IMR-90 (cell line): ENCODE data around the gene ING2. TPM values are rescaled to one million over a fixed set of nuclear protein-coding genes. Genes with fewer than 3 reads are reported as not detected.

Source experiments
- ATAC-seq: fragments of 200-7000 bp; cut with Tn5 transposase; 2 replicates; pipeline ENCODE4 v1.9.1; 2020; ENCODE audit warnings: low read depth, mild to moderate bottlenecking, moderate library complexity
- BruUV-seq: library from RNA; stranded (reverse); fragments of 400-500 nt; replicated peaks from 2 replicates; lab custom pipeline; 2021; lab: Mats Ljungman, UMichigan
- CTCF ChIA-PET: fragments of 300-600 bp; formaldehyde crosslinking; extraction: SDS; loops from one replicate; lab custom pipeline; 2021; ENCODE audit warnings: antibody characterized with exemption; lab: Yijun Ruan, JAX
- POLR2A ChIA-PET: fragments of 300-600 bp; sonication (Branson Sonifier 250); formaldehyde crosslinking; loops from one replicate; lab custom pipeline; 2022; ENCODE audit warnings: antibody characterized with exemption; ENCODE audit not compliant: unreplicated experiment; lab: Charles Lee
- DNase-seq: peaks from one replicate; pipeline ENCODE4 v3.0.0; 2013
- H2AFZ ChIP-seq: replicated peaks from 2 replicates; pipeline ENCODE3; 2013; ENCODE audit warnings: low read length, mild to moderate bottlenecking; ENCODE audit not compliant: poor library complexity
- H2AK5ac ChIP-seq: 2 replicates; pipeline ENCODE4 v1.6.1; 2013; ENCODE audit warnings: low read depth, low read length, inconsistent platforms
- H2AK9ac ChIP-seq: replicated peaks from 2 replicates; pipeline ENCODE3; 2013; ENCODE audit warnings: mild to moderate bottlenecking, low read depth, low read length, moderate library complexity; ENCODE audit not compliant: poor library complexity
- H2BK120ac ChIP-seq: 2 replicates; pipeline ENCODE4 v1.6.1; 2013; ENCODE audit warnings: low read depth, low read length, inconsistent platforms
- H2BK15ac ChIP-seq: 3 replicates; pipeline ENCODE4 v1.6.1; 2013; ENCODE audit warnings: low read depth, low read length, inconsistent platforms
- H2BK20ac ChIP-seq: 2 replicates; pipeline ENCODE4 v1.6.1; 2013; ENCODE audit warnings: low read depth, mild to moderate bottlenecking, inconsistent platforms, low read length, moderate library complexity
- H2BK5ac ChIP-seq: 2 replicates; pipeline ENCODE4 v1.6.1; 2013; ENCODE audit warnings: mild to moderate bottlenecking, low read depth, low read length, inconsistent platforms; ENCODE audit not compliant: poor library complexity, severe bottlenecking
- H3K14ac ChIP-seq: replicated peaks from 2 replicates; pipeline ENCODE4 v1.6.1; 2013; ENCODE audit warnings: low read depth, low read length, inconsistent platforms
- H3K18ac ChIP-seq: 2 replicates; pipeline ENCODE4 v1.6.1; 2013; ENCODE audit warnings: low read depth, low read length, control low read depth
- H3K23ac ChIP-seq: 2 replicates; pipeline ENCODE4 v1.6.1; 2013; ENCODE audit warnings: low read depth, low read length, inconsistent platforms
- H3K27ac ChIP-seq: 2 replicates; pipeline ENCODE4 v1.5.1; 2013; ENCODE audit warnings: mild to moderate bottlenecking, control low read depth, low read length; ENCODE audit not compliant: insufficient read depth
- H3K27me3 ChIP-seq: 2 replicates; pipeline ENCODE4 v1.6.1; 2013; ENCODE audit warnings: low read length; ENCODE audit not compliant: control insufficient read depth, insufficient read depth
- H3K36me3 ChIP-seq: 2 replicates; pipeline ENCODE4 v1.6.1; 2013; ENCODE audit warnings: low read length, mixed read lengths; ENCODE audit not compliant: control insufficient read depth, insufficient read depth
- H3K4ac ChIP-seq: 2 replicates; pipeline ENCODE4 v1.6.1; 2013; ENCODE audit warnings: low read depth, low read length, inconsistent platforms
- H3K4me1 ChIP-seq: 2 replicates; pipeline ENCODE4 v1.6.1; 2013; ENCODE audit warnings: low read length, mixed read lengths; ENCODE audit not compliant: control insufficient read depth, insufficient read depth
- H3K4me2 ChIP-seq: 2 replicates; pipeline ENCODE4 v1.6.1; 2013; ENCODE audit warnings: low read depth, mild to moderate bottlenecking, control low read depth, low read length, moderate library complexity
- H3K4me3 ChIP-seq: 2 replicates; pipeline ENCODE4 v1.5.1; 2013; ENCODE audit warnings: low read depth, mild to moderate bottlenecking, control low read depth, low read length, moderate library complexity; ENCODE audit not compliant: insufficient read depth
- H3K56ac ChIP-seq: 2 replicates; pipeline ENCODE4 v1.6.1; 2013; ENCODE audit warnings: low read length, inconsistent platforms; ENCODE audit not compliant: insufficient read depth; ENCODE audit errors: extremely low read depth
- H3K79me1 ChIP-seq, 2 experiments: 2 replicates each; pipeline ENCODE4 v1.6.1; 2013; ENCODE audit warnings: low read length in 2 of 2, inconsistent platforms in 1 of 2, low read depth in 1 of 2
- H3K9ac ChIP-seq: 2 replicates; pipeline ENCODE4 v1.6.1; 2013; ENCODE audit warnings: low read depth, low read length, control low read depth
- H3K9me1 ChIP-seq: 2 replicates; pipeline ENCODE4 v1.6.1; 2013; ENCODE audit warnings: low read length, inconsistent platforms; ENCODE audit not compliant: insufficient read depth
- H3K9me3 ChIP-seq: 2 replicates; pipeline ENCODE4 v1.6.1; 2013; ENCODE audit warnings: low read length; ENCODE audit not compliant: control insufficient read depth, insufficient read depth
- H4K20me1 ChIP-seq: 2 replicates; pipeline ENCODE4 v1.6.1; 2013; ENCODE audit warnings: low read length, inconsistent platforms; ENCODE audit not compliant: insufficient read depth
- H4K5ac ChIP-seq: 2 replicates; pipeline ENCODE4 v1.6.1; 2013; ENCODE audit warnings: mild to moderate bottlenecking, low read depth, low read length, control low read depth
- H4K8ac ChIP-seq, 2 experiments: 2 replicates each; pipeline ENCODE4 v1.6.1; 2013; ENCODE audit warnings: low read depth in 2 of 2, low read length in 2 of 2, control low read depth in 1 of 2, inconsistent platforms in 1 of 2
- H4K91ac ChIP-seq: 2 replicates; pipeline ENCODE4 v1.6.1; 2013; ENCODE audit warnings: low read depth, low read length, inconsistent platforms; ENCODE audit not compliant: insufficient read depth
- CEBPB ChIP-seq: IDR thresholded peaks from 2 replicates; pipeline ENCODE4 v1.6.1; 2012; ENCODE audit warnings: low read depth, low read length, improper control_type of control experiment
- CHD1 ChIP-seq: IDR thresholded peaks from 2 replicates; pipeline ENCODE4 v1.6.1; 2012; ENCODE audit warnings: low read depth, low read length, improper control_type of control experiment
- FOS ChIP-seq: fragments of 150-350 bp; IDR thresholded peaks from 2 replicates; pipeline ENCODE4 v1.6.1; 2016; ENCODE audit warnings: low read depth, low read length
- MAFK ChIP-seq: IDR thresholded peaks from 2 replicates; pipeline ENCODE4 v1.6.1; 2012; ENCODE audit warnings: low read depth, low read length, improper control_type of control experiment
- MAZ ChIP-seq: IDR thresholded peaks from 2 replicates; pipeline ENCODE4 v1.6.1; 2012; ENCODE audit warnings: low read depth, mild to moderate bottlenecking, low read length, improper control_type of control experiment, moderate library complexity, borderline replicate concordance
- MXI1 ChIP-seq: IDR thresholded peaks from 2 replicates; pipeline ENCODE4 v1.6.1; 2012; ENCODE audit warnings: low read depth, mild to moderate bottlenecking, low read length, moderate library complexity, borderline replicate concordance
- NFE2L2 ChIP-seq: fragments of 150-350 bp; IDR thresholded peaks from 2 replicates; pipeline ENCODE4 v1.6.1; 2016; ENCODE audit warnings: low read depth, mild to moderate bottlenecking, low read length
- POLR2A ChIP-seq: IDR thresholded peaks from 2 replicates; pipeline ENCODE4 v1.6.1; 2012; ENCODE audit warnings: mild to moderate bottlenecking, low read depth, low read length
- RAD21 ChIP-seq: IDR thresholded peaks from 2 replicates; pipeline ENCODE4 v1.6.1; 2012; ENCODE audit warnings: low read length, improper control_type of control experiment
- RCOR1 ChIP-seq: IDR thresholded peaks from 2 replicates; pipeline ENCODE4 v1.6.1; 2012; ENCODE audit warnings: mild to moderate bottlenecking, low read length, improper control_type of control experiment; ENCODE audit not compliant: insufficient replicate concordance
- RFX5 ChIP-seq: IDR thresholded peaks from 2 replicates; pipeline ENCODE4 v1.8.0; 2012; ENCODE audit warnings: low read depth, mild to moderate bottlenecking, low read length, moderate library complexity
- SMC3 ChIP-seq: fragments of 150-350 bp; IDR thresholded peaks from 2 replicates; pipeline ENCODE4 v1.6.1; 2016; ENCODE audit warnings: low read depth, mild to moderate bottlenecking, antibody characterized with exemption, low read length, moderate library complexity
- WGBS, 2 experiments: methylation state at CpG; one replicate each; pipeline versions ENCODE4 v1.1.5 to v1.1.7; 2013; ENCODE audit warnings: missing lambda C conversion rate in 2 of 2; ENCODE audit not compliant: insufficient read length in 1 of 2; ENCODE audit errors: extremely low coverage in 2 of 2; 5-methylcytosine and 5-hydroxymethylcytosine counted together
- dilution Hi-C: fragments of 300-500 bp; cut with HindIII; formaldehyde crosslinking; loops from one replicate; pipeline ENCODE4 v1.14.3; 2018; ENCODE audit warnings: low sequenced_read_pairs; ENCODE audit not compliant: unreplicated experiment
- in situ Hi-C: fragments of 300-500 bp; cut with MboI; formaldehyde crosslinking; loops from 3 replicates; pipeline ENCODE4 v1.14.3; 2019; ENCODE audit warnings: low sequenced_read_pairs, inconsistent platforms, mixed read lengths
- intact Hi-C: fragments of 100-400 bp; cut with micrococcal nuclease; formaldehyde crosslinking; loops from 2 replicates; pipeline ENCODE4 v1.10.0; 2022
- polyA plus RNA-seq, 3 experiments: library from polyadenylated mRNA; depleted of rRNA; stranded (reverse); fragments of >200 nt; gene quantifications; 2 replicates each; pipeline ENCODE4 v1.2.3, GENCODE V29; 2012; ENCODE audit warnings: low replicate concordance in 1 of 3
- total RNA-seq: library from RNA; depleted of rRNA; stranded (reverse); fragments of >200 nt; gene quantifications from 2 replicates; pipeline ENCODE4 v1.2.3, GENCODE V29; 2012
- TF ChIP-seq, protein P1 (sequence below): fragments of 150-350 bp; IDR thresholded peaks from 2 replicates; pipeline ENCODE4 v1.6.1; 2016; ENCODE audit warnings: low read depth, mild to moderate bottlenecking, low read length, moderate library complexity, borderline replicate concordance
- TF ChIP-seq, protein P2 (sequence below): conservative IDR thresholded peaks from 2 replicates; pipeline ENCODE4 v1.5.1; 2012; ENCODE audit warnings: mild to moderate bottlenecking, low read depth, low read length, improper control_type of control experiment
- TF ChIP-seq, protein P3 (sequence below): fragments of 150-350 bp; IDR thresholded peaks from 2 replicates; pipeline ENCODE4 v1.6.1; 2017; ENCODE audit warnings: mild to moderate bottlenecking, antibody characterized with exemption, low read length, low read depth

The ING2 gene
- total and polyA plus RNA-seq, 2 of the 4 experiments (the other 2 are of a cell fraction), result 2.5 to 9.5 TPM

DNA sequence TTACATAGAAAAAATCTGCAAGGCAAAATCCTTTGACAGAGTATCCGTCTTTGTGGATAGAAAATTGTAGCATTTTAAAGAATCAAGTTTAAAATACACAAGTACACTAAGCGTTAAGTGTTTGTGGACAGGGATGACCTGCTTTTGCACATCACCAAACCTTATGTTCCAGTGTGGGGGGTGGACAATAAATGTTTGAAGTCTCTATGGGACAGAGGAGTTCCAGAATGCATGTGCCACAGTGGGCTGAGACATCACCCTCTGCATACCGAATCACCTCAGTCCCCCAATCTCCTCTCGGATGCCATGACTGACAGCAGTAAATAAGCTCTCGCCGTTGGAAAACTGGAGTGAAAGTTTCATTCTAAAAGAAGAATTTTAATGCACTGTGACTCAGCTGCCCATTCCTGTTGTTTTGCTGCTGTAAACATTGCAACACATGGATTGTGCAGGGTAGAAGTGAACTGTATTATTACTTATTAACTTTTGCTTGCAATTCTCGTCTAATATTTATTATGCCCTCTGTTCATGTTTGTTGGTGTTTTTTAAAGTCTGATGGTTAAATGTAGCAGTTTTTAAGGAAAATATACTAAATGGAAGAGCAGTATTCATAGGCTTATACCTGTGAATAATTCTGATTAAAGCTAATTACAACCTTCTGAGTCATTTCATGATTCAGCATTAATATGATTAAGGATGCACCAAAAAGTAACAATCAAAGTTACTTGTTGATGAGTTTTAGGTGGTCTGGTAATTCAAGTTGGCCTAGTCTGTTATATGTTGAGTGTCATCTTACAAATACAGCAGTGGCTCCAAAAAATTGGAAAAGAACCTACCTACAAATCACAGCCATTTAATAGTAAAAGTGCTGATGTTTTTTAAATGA lies 36.4 kb upstream of the ING2 start:
- Histone ChIP-seq H2AK9ac (no peak overlapping the region), H3K9ac (no peak overlapping the region), H3K27ac (no peak overlapping the region), H3K79me1 (no peaks in the 10 kb centered on the region), H2AK5ac (no peak overlapping the region), H3K56ac (no peak overlapping the region), H4K5ac (no peak overlapping the region), H2BK20ac (no peak overlapping the region), H3K36me3 (no peaks in the 10 kb centered on the region), H4K91ac (no peak overlapping the region), H4K20me1 (no peaks in the 10 kb centered on the region; the same call in 1 of the 2 replicates), H3K14ac (no peak overlapping the region), H3K23ac (no peak overlapping the region), H2BK5ac (no peak overlapping the region), H3K4me2 (no peak overlapping the region), H3K18ac (no peak overlapping the region), H3K9me3 (no peaks in the 10 kb centered on the region), H3K4ac (no peak overlapping the region), H3K27me3 (no peaks in the 10 kb centered on the region), H3K9me1 (no peaks in the 10 kb centered on the region), H3K4me1 (peaks cover 2% of the 10 kb centered on the region), H2BK15ac (no peak overlapping the region), H2BK120ac (no peak overlapping the region), H3K4me3 (no peak overlapping the region), H2AFZ (no peak overlapping the region), H4K8ac (no peak overlapping the region)
- WGBS, 2 experiments, result no CpG with 5 or more reads among the region's 7 CpGs
- DNase-seq (peak; percentile 54), ATAC-seq (peak; percentile 65)
- ChIA-PET POLR2A (no interaction called here), CTCF (interaction anchor here (1.2 kb wide), 1 partner anchor 252 kb away, joined by 3 read pairs; no protein-coding TSS in a partner anchor)
- dilution Hi-C loops (no loop called here), intact Hi-C loops (no loop called here), in situ Hi-C loops (no loop called here)
- BruUV-seq, result no TSS peak
- TF ChIP-seq SMC3 (no peak), MXI1 (no peak), FOS (peak; percentile 31; the same call in 1 of the 2 replicates), CEBPB (peak; percentile 80), CHD1 (no peak), NFE2L2 (no peak), RCOR1 (no peak), RAD21 (no peak), POLR2A (no peak), RFX5 (no peak), MAZ (no peak), MAFK (peak; percentile 45)
- TF ChIP-seq, protein P1, sequence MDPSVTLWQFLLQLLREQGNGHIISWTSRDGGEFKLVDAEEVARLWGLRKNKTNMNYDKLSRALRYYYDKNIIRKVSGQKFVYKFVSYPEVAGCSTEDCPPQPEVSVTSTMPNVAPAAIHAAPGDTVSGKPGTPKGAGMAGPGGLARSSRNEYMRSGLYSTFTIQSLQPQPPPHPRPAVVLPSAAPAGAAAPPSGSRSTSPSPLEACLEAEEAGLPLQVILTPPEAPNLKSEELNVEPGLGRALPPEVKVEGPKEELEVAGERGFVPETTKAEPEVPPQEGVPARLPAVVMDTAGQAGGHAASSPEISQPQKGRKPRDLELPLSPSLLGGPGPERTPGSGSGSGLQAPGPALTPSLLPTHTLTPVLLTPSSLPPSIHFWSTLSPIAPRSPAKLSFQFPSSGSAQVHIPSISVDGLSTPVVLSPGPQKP, result no peak
- TF ChIP-seq, protein P2, sequence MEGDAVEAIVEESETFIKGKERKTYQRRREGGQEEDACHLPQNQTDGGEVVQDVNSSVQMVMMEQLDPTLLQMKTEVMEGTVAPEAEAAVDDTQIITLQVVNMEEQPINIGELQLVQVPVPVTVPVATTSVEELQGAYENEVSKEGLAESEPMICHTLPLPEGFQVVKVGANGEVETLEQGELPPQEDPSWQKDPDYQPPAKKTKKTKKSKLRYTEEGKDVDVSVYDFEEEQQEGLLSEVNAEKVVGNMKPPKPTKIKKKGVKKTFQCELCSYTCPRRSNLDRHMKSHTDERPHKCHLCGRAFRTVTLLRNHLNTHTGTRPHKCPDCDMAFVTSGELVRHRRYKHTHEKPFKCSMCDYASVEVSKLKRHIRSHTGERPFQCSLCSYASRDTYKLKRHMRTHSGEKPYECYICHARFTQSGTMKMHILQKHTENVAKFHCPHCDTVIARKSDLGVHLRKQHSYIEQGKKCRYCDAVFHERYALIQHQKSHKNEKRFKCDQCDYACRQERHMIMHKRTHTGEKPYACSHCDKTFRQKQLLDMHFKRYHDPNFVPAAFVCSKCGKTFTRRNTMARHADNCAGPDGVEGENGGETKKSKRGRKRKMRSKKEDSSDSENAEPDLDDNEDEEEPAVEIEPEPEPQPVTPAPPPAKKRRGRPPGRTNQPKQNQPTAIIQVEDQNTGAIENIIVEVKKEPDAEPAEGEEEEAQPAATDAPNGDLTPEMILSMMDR, result no peak
- TF ChIP-seq, protein P3, sequence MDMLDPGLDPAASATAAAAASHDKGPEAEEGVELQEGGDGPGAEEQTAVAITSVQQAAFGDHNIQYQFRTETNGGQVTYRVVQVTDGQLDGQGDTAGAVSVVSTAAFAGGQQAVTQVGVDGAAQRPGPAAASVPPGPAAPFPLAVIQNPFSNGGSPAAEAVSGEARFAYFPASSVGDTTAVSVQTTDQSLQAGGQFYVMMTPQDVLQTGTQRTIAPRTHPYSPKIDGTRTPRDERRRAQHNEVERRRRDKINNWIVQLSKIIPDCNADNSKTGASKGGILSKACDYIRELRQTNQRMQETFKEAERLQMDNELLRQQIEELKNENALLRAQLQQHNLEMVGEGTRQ, result no peak
